ENCODE data around the gene ABLIM2.
A peak's percentile ranks its signal among the peaks of the same experiment; 100 is the strongest.

The ABLIM2 gene

DNA sequence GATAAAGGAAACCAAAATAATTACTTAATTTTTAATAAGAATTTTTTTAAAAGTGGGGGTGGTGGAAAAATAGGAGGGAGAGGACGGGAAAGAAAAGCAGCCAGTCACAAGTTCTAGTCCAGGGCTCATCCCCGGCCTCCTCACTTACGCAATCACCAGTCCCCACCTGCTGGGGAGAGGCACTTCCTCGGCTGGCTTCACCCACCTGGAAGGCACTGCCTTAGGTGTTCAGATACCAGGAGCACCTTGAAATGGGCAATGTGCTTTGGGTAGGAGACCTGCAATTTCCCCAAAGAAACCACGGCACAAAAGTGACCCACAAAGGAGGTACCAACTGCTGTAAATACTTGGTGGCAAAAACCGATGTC lies 242.8 kb downstream of the ABLIM2 start:
- H3K4me3 Mint-ChIP-seq, result no peak overlapping the region
- peaks cover 35% of the 10 kb centered on the region for H3K27me3 Mint-ChIP-seq
- H3K27ac Mint-ChIP-seq, result peak overlapping the region in 1 of 2 donors; percentile 66
- ATAC-seq (peak; percentile 24), DNase-seq (no peak)
- H3K4me1 Mint-ChIP-seq, result peaks cover 61% of the 10 kb centered on the region
- H3K9me3 Mint-ChIP-seq, result no peaks in the 10 kb centered on the region

Data from stimulated activated naive CD8-positive, alpha-beta T cell treated with anti-CD3 and anti-CD28 coated beads, Interleukin-15, amount 100 ng/mL, for 72 hours (primary cell).